H1 (cell line): Measurements from ENCODE around the gene IL4. TPM values are rescaled to one million over a fixed set of nuclear protein-coding genes. Genes with fewer than 3 reads are reported as not detected.

Experiments
- CTCF ChIA-PET: fragments of 300-600 bp; sonication (Branson Sonifier 250); formaldehyde crosslinking; loops from one replicate; lab custom pipeline; 2021; ENCODE audit not compliant: partially characterized antibody; lab: Charles Lee
- POLR2A ChIA-PET: fragments of 300-600 bp; sonication (Branson Sonifier 250); formaldehyde crosslinking; loops from one replicate; lab custom pipeline; 2021; ENCODE audit warnings: inconsistent platforms; ENCODE audit not compliant: partially characterized antibody; lab: Charles Lee
- DNase-seq, 2 experiments: peaks; one replicate each; pipeline versions ENCODE4 v3.0.0 to v3.0.0-alpha.2; 2010 to 2022; ENCODE audit warnings: low spot score in 2 of 2, low read depth in 1 of 2, mixed read lengths in 1 of 2
- FAIRE-seq: peaks from 2 replicates; lab custom pipeline; 2011; peaks lifted over from hg19 to GRCh38; lab: Jason Lieb, UNC
- H2AFZ ChIP-seq: 2 replicates; pipeline ENCODE4 v1.8.1; 2012; ENCODE audit warnings: low read length, inconsistent platforms
- H2AK5ac ChIP-seq: 2 replicates; pipeline ENCODE4 v1.6.1; 2013; ENCODE audit warnings: low read depth, low read length
- H2BK120ac ChIP-seq: replicated peaks from 2 replicates; pipeline ENCODE3; 2013; ENCODE audit warnings: low read depth, low read length, inconsistent platforms
- H2BK12ac ChIP-seq: 2 replicates; pipeline ENCODE4 v1.6.1; 2013; ENCODE audit warnings: low read depth, low read length
- H2BK15ac ChIP-seq: 2 replicates; pipeline ENCODE4 v1.6.1; 2013; ENCODE audit warnings: low read length
- H2BK20ac ChIP-seq: 2 replicates; pipeline ENCODE4 v1.6.1; 2013; ENCODE audit warnings: low read length
- H2BK5ac ChIP-seq: 2 replicates; pipeline ENCODE4 v1.6.1; 2013; ENCODE audit warnings: low read depth, low read length
- H3K14ac ChIP-seq: 2 replicates; pipeline ENCODE4 v1.6.1; 2013; ENCODE audit warnings: inconsistent platforms; ENCODE audit not compliant: insufficient read length
- H3K18ac ChIP-seq: 2 replicates; pipeline ENCODE4 v1.6.1; 2013; ENCODE audit warnings: low read length; ENCODE audit errors: extremely low read depth
- H3K23ac ChIP-seq: 2 replicates; pipeline ENCODE4 v1.6.1; 2013; ENCODE audit warnings: inconsistent platforms; ENCODE audit not compliant: insufficient read length
- H3K23me2 ChIP-seq: 2 replicates; pipeline ENCODE4 v1.6.1; 2013; ENCODE audit warnings: low read depth, low read length
- H3K27ac ChIP-seq: 2 replicates; pipeline ENCODE4 v1.6.1; 2011; ENCODE audit warnings: low read depth, low read length, inconsistent platforms
- H3K27me3 ChIP-seq, 4 experiments: replicated peaks in 1 of 4; 1 replicate in 1 of 4; 2 replicates in 3 of 4; pipeline versions ENCODE4 v1.6.1 to v1.8.1; 2011 to 2013; ENCODE audit warnings: low read length in 3 of 4, mild to moderate bottlenecking in 3 of 4, inconsistent platforms in 2 of 4, mixed read lengths in 2 of 4, moderate library complexity in 1 of 4; ENCODE audit not compliant: control insufficient read depth in 3 of 4, insufficient read depth in 3 of 4; ENCODE audit errors: extremely low read depth in 1 of 4
- H3K36me3 ChIP-seq, 4 experiments: 2 replicates each; pipeline versions ENCODE4 v1.6.1 to v1.8.1; 2011 to 2013; ENCODE audit warnings: mild to moderate bottlenecking in 4 of 4, low read length in 3 of 4, moderate library complexity in 2 of 4, control low read depth in 1 of 4, inconsistent platforms in 1 of 4; ENCODE audit not compliant: insufficient read depth in 4 of 4, control insufficient read depth in 2 of 4
- H3K4ac ChIP-seq: replicated peaks from 2 replicates; pipeline ENCODE3; 2013; ENCODE audit warnings: low read length, low read depth, mixed read lengths, inconsistent platforms; ENCODE audit not compliant: insufficient read length
- H3K4me1 ChIP-seq, 4 experiments: replicated peaks in 1 of 4; 1 replicate in 1 of 4; 2 replicates in 3 of 4; pipeline versions ENCODE4 v1.6.1 to v1.8.1; 2011 to 2013; ENCODE audit warnings: low read length in 3 of 4, inconsistent platforms in 2 of 4, mixed read lengths in 1 of 4; ENCODE audit not compliant: insufficient read depth in 4 of 4, control insufficient read depth in 3 of 4
- H3K4me2 ChIP-seq, 2 experiments: 2 replicates each; pipeline versions ENCODE4 v1.6.1 to v1.8.1; 2011 to 2013; ENCODE audit warnings: low read depth in 2 of 2, low read length in 2 of 2, control low read depth in 1 of 2, inconsistent platforms in 1 of 2, mild to moderate bottlenecking in 1 of 2; ENCODE audit not compliant: insufficient read depth in 1 of 2
- H3K4me3 ChIP-seq, 4 experiments: fragments of 200-600, 300-600 bp in 1 of 4; sonication (generic), shearing (Covaris generic), sonication (Bioruptor Twin) in 1 of 4; 2 replicates each; pipeline versions ENCODE4 v1.5.1 to v1.8.1; 2011 to 2016; ENCODE audit warnings: low read length in 4 of 4, low read depth in 3 of 4, control low read depth in 2 of 4, inconsistent platforms in 2 of 4, mild to moderate bottlenecking in 2 of 4, mixed read lengths in 1 of 4, moderate library complexity in 1 of 4; ENCODE audit not compliant: insufficient read depth in 2 of 4; ENCODE audit errors: extremely low read depth in 1 of 4
- H3K56ac ChIP-seq: replicated peaks from 2 replicates; pipeline ENCODE3; 2013; ENCODE audit warnings: low read depth, mild to moderate bottlenecking, mixed read lengths, low read length, inconsistent platforms; ENCODE audit not compliant: insufficient read length
- H3K79me1 ChIP-seq: 2 replicates; pipeline ENCODE4 v1.6.1; 2013; ENCODE audit warnings: low read depth, low read length, control low read depth
- H3K79me2 ChIP-seq, 2 experiments: 2 replicates each; pipeline versions ENCODE4 v1.6.1 to v1.8.1; 2012 to 2013; ENCODE audit warnings: low read length in 2 of 2, mild to moderate bottlenecking in 2 of 2, inconsistent platforms in 1 of 2; ENCODE audit not compliant: insufficient read depth in 2 of 2, control insufficient read depth in 1 of 2
- H3K9ac ChIP-seq, 4 experiments: replicated peaks in 1 of 4; 1 replicate in 1 of 4; 2 replicates in 3 of 4; pipeline versions ENCODE4 v1.6.1 to v1.8.1; 2011 to 2013; ENCODE audit warnings: low read depth in 3 of 4, low read length in 3 of 4, control low read depth in 2 of 4, mild to moderate bottlenecking in 2 of 4, moderate library complexity in 2 of 4, inconsistent platforms in 1 of 4; ENCODE audit errors: extremely low read depth in 1 of 4
- H3K9me3 ChIP-seq, 2 experiments: 2 replicates each; pipeline versions ENCODE4 v1.6.1 to v1.8.1; 2012 to 2013; ENCODE audit warnings: mild to moderate bottlenecking in 2 of 2, moderate library complexity in 2 of 2, control low read depth in 1 of 2, inconsistent platforms in 1 of 2, low read depth in 1 of 2, low read length in 1 of 2, mixed read lengths in 1 of 2; ENCODE audit not compliant: insufficient read depth in 2 of 2
- H4K20me1 ChIP-seq, 2 experiments: replicated peaks in 1 of 2; 2 replicates each; pipeline versions ENCODE3 to v1.8.1; 2011 to 2013; ENCODE audit warnings: inconsistent platforms in 2 of 2, low read length in 2 of 2, mild to moderate bottlenecking in 1 of 2; ENCODE audit not compliant: insufficient read depth in 2 of 2, control insufficient read depth in 1 of 2
- H4K5ac ChIP-seq: 2 replicates; pipeline ENCODE4 v1.6.1; 2013; ENCODE audit warnings: low read length, low read depth, mixed read lengths, inconsistent platforms; ENCODE audit not compliant: insufficient read length
- H4K8ac ChIP-seq: 2 replicates; pipeline ENCODE4 v1.8.0; 2013; ENCODE audit warnings: mild to moderate bottlenecking, moderate library complexity, low read length, inconsistent platforms; ENCODE audit not compliant: insufficient read depth; ENCODE audit errors: extremely low read depth
- H4K91ac ChIP-seq: replicated peaks from 2 replicates; pipeline ENCODE3; 2013; ENCODE audit warnings: low read length, mixed read lengths, inconsistent platforms; ENCODE audit not compliant: insufficient read length
- CBX5 ChIP-seq: fragments of 300-800, 300-1000 bp; sonication (generic); IDR thresholded peaks from 2 replicates; pipeline ENCODE4 v1.7.1; 2016; ENCODE audit warnings: antibody characterized with exemption, low read length, low read depth
- CEBPB ChIP-seq: IDR thresholded peaks from 2 replicates; pipeline ENCODE4 v1.6.1; 2012; ENCODE audit warnings: low read depth, low read length
- CTBP2 ChIP-seq: IDR thresholded peaks from 2 replicates; pipeline ENCODE4 v1.7.0; 2011; ENCODE audit warnings: borderline replicate concordance, mild to moderate bottlenecking, moderate library complexity, mixed read lengths, low read length; ENCODE audit not compliant: insufficient read depth, insufficient read length
- EP300 ChIP-seq, 2 experiments: IDR thresholded peaks; 1 replicate in 1 of 2; 2 replicates in 1 of 2; pipeline ENCODE4 v1.6.1; 2011 to 2012; ENCODE audit warnings: low read depth in 2 of 2, low read length in 2 of 2, mild to moderate bottlenecking in 2 of 2, borderline replicate concordance in 1 of 2, inconsistent platforms in 1 of 2, moderate library complexity in 1 of 2
- GABPA ChIP-seq: IDR thresholded peaks from 2 replicates; pipeline ENCODE4 v1.6.1; 2011; ENCODE audit warnings: mild to moderate bottlenecking, low read length, moderate library complexity, borderline replicate concordance; ENCODE audit not compliant: insufficient read depth
- POU5F1 ChIP-seq: IDR thresholded peaks from 2 replicates; pipeline ENCODE4 v1.6.1; 2011; ENCODE audit warnings: low read depth, mild to moderate bottlenecking, low read length, moderate library complexity
- RAD21 ChIP-seq, 2 experiments: IDR thresholded peaks in 1 of 2; conservative IDR thresholded peaks in 1 of 2; 2 replicates each; pipeline ENCODE4 v1.6.1; 2011; ENCODE audit warnings: low read depth in 2 of 2, low read length in 2 of 2, improper control_type of control experiment in 1 of 2, inconsistent platforms in 1 of 2, mild to moderate bottlenecking in 1 of 2, moderate library complexity in 1 of 2
- SIN3A ChIP-seq, 2 experiments: IDR thresholded peaks in 1 of 2; conservative IDR thresholded peaks in 1 of 2; 2 replicates each; pipeline ENCODE4 v1.6.1; 2011 to 2012; ENCODE audit warnings: low read length in 2 of 2, improper control_type of control experiment in 1 of 2, low read depth in 1 of 2, mild to moderate bottlenecking in 1 of 2
- SIRT6 ChIP-seq: IDR thresholded peaks from one replicate; pipeline ENCODE4 v1.7.1; 2012; ENCODE audit warnings: low read length, inconsistent platforms
- TAF1 ChIP-seq: IDR thresholded peaks from 2 replicates; pipeline ENCODE4 v1.6.1; 2011; ENCODE audit warnings: mild to moderate bottlenecking, low read depth, low read length
- TBP ChIP-seq: IDR thresholded peaks from 2 replicates; pipeline ENCODE4 v1.6.1; 2011; ENCODE audit warnings: low read depth, low read length, improper control_type of control experiment
- TEAD4 ChIP-seq: IDR thresholded peaks from 2 replicates; pipeline ENCODE4 v1.6.1; 2012; ENCODE audit warnings: low read depth, low read length, inconsistent platforms, mixed read lengths
- ZNF274 ChIP-seq: IDR thresholded peaks from 2 replicates; pipeline ENCODE4 v1.7.0; 2012; ENCODE audit warnings: low read length, borderline replicate concordance; ENCODE audit errors: extremely low read depth
- WGBS, 2 experiments: shearing (Covaris generic) in 1 of 2; methylation state at CpG; one replicate each; pipeline versions ENCODE4 v1.1.6 to v1.1.7; 2013 to 2015; ENCODE audit warnings: low lambda C conversion rate in 2 of 2, mixed read lengths in 2 of 2, inconsistent platforms in 1 of 2, low coverage in 1 of 2, missing lambda C conversion rate in 1 of 2; ENCODE audit not compliant: insufficient replicate concordance in 2 of 2, insufficient coverage in 1 of 2, insufficient read length in 1 of 2; ENCODE audit errors: extremely low coverage in 1 of 2, missing lambda C conversion rate in 1 of 2; 5-methylcytosine and 5-hydroxymethylcytosine counted together
- polyA plus RNA-seq, 7 experiments: library from polyadenylated mRNA; depleted of rRNA in 3 of 7; stranded (reverse) in 5 of 7; unstranded in 2 of 7; fragments of >200 nt in 5 of 7; fragments of 200-250 nt in 2 of 7; gene quantifications; 1 replicate in 5 of 7; 2 replicates in 1 of 7; 4 replicates in 1 of 7; pipeline versions ENCODE4 v1.2.1 to v1.2.3, GENCODE V29; 2011 to 2013; ENCODE audit warnings: missing spikeins in 2 of 7, mixed read lengths in 2 of 7
- total RNA-seq: library from RNA; stranded (reverse); fragmentation: NEBNext Ultra II Directional; extraction: Animal tissue kit (Norgen Biotek cat#: 25700); gene quantifications from 2 replicates; pipeline ENCODE4 v1.2.1, GENCODE V29; 2021

The IL4 gene
- total and polyA plus RNA-seq, 2 of the 8 experiments (the other 6 are each of a cell fraction or from before 2014, with no cell fraction given) = not detected

DNA sequence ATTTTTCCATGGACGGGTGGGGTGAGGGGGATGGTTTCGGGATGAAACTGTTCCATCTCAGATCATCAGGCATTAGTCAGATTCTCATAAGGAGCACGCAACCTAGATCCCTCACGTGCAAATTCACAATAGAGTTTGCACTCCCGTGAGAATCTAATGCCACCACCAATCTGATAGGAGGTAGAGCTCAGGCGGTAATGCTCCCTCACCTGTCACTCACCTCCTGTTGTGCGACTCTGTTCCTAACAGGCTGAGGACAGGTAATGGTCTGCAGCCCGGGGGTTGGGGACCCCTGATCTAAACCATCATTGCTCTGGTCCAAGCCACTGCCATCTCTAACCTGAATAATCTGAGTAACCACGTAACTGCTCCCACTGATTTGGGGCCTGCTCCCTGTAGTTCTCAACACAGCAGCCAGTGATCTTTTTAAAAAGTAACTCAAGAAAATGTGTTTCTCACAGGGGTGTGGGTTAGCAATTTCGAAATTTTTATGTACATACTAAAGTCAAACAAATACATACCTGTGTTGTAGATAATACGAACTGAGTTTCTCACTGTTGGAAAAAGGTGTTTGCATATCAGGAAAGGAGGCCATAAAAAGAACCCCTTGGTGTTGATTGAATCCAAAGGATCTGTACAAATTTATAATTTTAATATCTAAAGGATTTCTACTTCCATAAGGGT is 27.1 kb upstream of the IL4 start:
- Histone ChIP-seq H3K4me3 (no peak overlapping the region), H3K56ac (no peak overlapping the region), H4K91ac (no peak overlapping the region), H3K79me1 (no peaks in the 10 kb centered on the region), H3K4me2 (no peak overlapping the region), H2BK120ac (no peak overlapping the region), H3K23ac (no peak overlapping the region), H2AK5ac (no peak overlapping the region), H3K23me2 (no peaks in the 10 kb centered on the region), H4K5ac (no peak overlapping the region), H3K27ac (no peak overlapping the region), H2BK20ac (no peak overlapping the region), H3K27me3 (no peaks in the 10 kb centered on the region), H4K20me1 (no peaks in the 10 kb centered on the region), H2BK12ac (no peak overlapping the region), H2BK15ac (no peak overlapping the region), H3K14ac (no peak overlapping the region), H2AFZ (no peak overlapping the region), H3K36me3 (peaks cover 0 to 14% (median 5%) of the 10 kb centered on the region in 4 experiments; a peak in 5 of 8 replicates), H3K4me1 (peaks cover 0 to 5% (median under 1%) of the 10 kb centered on the region in 4 experiments; a peak in 2 of 7 replicates), H3K9ac (no peak overlapping the region), H3K9me3 (peaks cover 5 to 6% of the 10 kb centered on the region in 2 experiments; a peak in 3 of 4 replicates), H2BK5ac (no peak overlapping the region), H4K8ac (no peak overlapping the region), H3K79me2 (no peaks in the 10 kb centered on the region), H3K4ac (no peak overlapping the region), H3K18ac (no peak overlapping the region)
- WGBS, 2 experiments = 80% methylated on average over 11 of the region's 11 CpGs; no CpG with 5 or more reads in 1 of the 2 experiments
- no peak for FAIRE-seq
- DNase-seq = no peak
- CTCF ChIA-PET = no interaction called here
- POLR2A ChIA-PET = no interaction called here
- no peak for TF ChIP-seq CEBPB
- no peak for TF ChIP-seq TBP
- no peak for TF ChIP-seq POU5F1
- TF ChIP-seq CTBP2 = no peak
- no peak for TF ChIP-seq CBX5
- TF ChIP-seq RAD21 (IDR thresholded peaks at IDR 0.05 in 1 of 2, conservative IDR thresholded peaks at IDR 0.05 in 1 of 2; ENCODE audit: low read depth in 2 of 2, low read length in 2 of 2) = no peak
- TF ChIP-seq TEAD4 = no peak
- no peak for TF ChIP-seq SIRT6
- no peak for TF ChIP-seq GABPA
- TF ChIP-seq EP300 (IDR thresholded peaks at IDR 0.05; ENCODE audit: borderline replicate concordance in 1 of 2, low read depth in 2 of 2, low read length in 2 of 2) = no peak
- no peak for TF ChIP-seq TAF1
- TF ChIP-seq SIN3A (conservative IDR thresholded peaks at IDR 0.05 in 1 of 2, IDR thresholded peaks at IDR 0.05 in 1 of 2; ENCODE audit: low read depth in 1 of 2, low read length in 2 of 2) = no peak
- TF ChIP-seq ZNF274 = no peak
